NCI-H748 (cell line): ENCODE measurements around the gene CAB39L.
"Not testable (repeated sequence)": the region's sequence is repeated elsewhere in the genome, so short reads cannot be mapped to it uniquely, and the experiment has no call there.

ENCODE experiments used
- DNase-seq: peaks from one replicate; lab custom pipeline; 2025; ENCODE audit not compliant: unreplicated experiment; lab: John Stamatoyannopoulos, UW

CAB39L gene

GRCh38 chr13:49348751-49349150, 95.1 kb downstream of the CAB39L start:
- no peak for DNase-seq

GRCh38 chr13:49347650-49348385, 96.0 kb downstream of the CAB39L start:
- DNase-seq: no peak

GRCh38 chr13:49346460-49346859, 97.4 kb downstream of the CAB39L start:
- no peak for DNase-seq

- no peak for DNase-seq
Measured at GRCh38 chr13:49343731-49344130, 100.1 kb downstream of the CAB39L start.

- no peak for DNase-seq
Measured at GRCh38 chr13:49343255-49343654, 100.6 kb downstream of the CAB39L start.

- no peak for DNase-seq
Measured at GRCh38 chr13:49342454-49342853, 101.4 kb downstream of the CAB39L start.

- DNase-seq: no peak
Measured at GRCh38 chr13:49341941-49342340, 101.9 kb downstream of the CAB39L start.

GRCh38 chr13:49341517-49341916, 102.3 kb downstream of the CAB39L start:
- no peak for DNase-seq

- DNase-seq: no peak
Measured at GRCh38 chr13:49340161-49340560, 103.7 kb downstream of the CAB39L start.

- no peak for DNase-seq
Measured at GRCh38 chr13:49336655-49337054, 107.2 kb downstream of the CAB39L start.

- no peak for DNase-seq
Measured at GRCh38 chr13:49330546-49330864, 113.4 kb downstream of the CAB39L start.

- DNase-seq: no peak
Measured at GRCh38 chr13:49329831-49330545, 113.9 kb downstream of the CAB39L start.

- not testable (repeated sequence) for DNase-seq
Measured at GRCh38 chr13:49327145-49327544, 116.7 kb downstream of the CAB39L start.

GRCh38 chr13:49326222-49326917, 117.5 kb downstream of the CAB39L start:
- no peak for DNase-seq

GRCh38 chr13:49323344-49323743, 120.5 kb downstream of the CAB39L start:
- no peak for DNase-seq

GRCh38 chr13:49322702-49323101, 121.2 kb downstream of the CAB39L start:
- DNase-seq: no peak

- no peak for DNase-seq
Measured at GRCh38 chr13:49320975-49321374, 122.9 kb downstream of the CAB39L start.

- DNase-seq: no peak
Measured at GRCh38 chr13:49319951-49320350, 123.9 kb downstream of the CAB39L start.

GRCh38 chr13:49319551-49319950, 124.3 kb downstream of the CAB39L start:
- no peak for DNase-seq

- DNase-seq: no peak
Measured at GRCh38 chr13:49315756-49316482, 127.9 kb downstream of the CAB39L start.

GRCh38 chr13:49315036-49315565, 128.8 kb downstream of the CAB39L start:
- DNase-seq: no peak
